Activated gamma-delta T cell (primary cell): Measurements from ENCODE around the gene MTREX.

Experiments used
- DNase-seq: peaks from one replicate; lab custom pipeline; 2025; lab: John Stamatoyannopoulos, UW

The MTREX gene

DNA sequence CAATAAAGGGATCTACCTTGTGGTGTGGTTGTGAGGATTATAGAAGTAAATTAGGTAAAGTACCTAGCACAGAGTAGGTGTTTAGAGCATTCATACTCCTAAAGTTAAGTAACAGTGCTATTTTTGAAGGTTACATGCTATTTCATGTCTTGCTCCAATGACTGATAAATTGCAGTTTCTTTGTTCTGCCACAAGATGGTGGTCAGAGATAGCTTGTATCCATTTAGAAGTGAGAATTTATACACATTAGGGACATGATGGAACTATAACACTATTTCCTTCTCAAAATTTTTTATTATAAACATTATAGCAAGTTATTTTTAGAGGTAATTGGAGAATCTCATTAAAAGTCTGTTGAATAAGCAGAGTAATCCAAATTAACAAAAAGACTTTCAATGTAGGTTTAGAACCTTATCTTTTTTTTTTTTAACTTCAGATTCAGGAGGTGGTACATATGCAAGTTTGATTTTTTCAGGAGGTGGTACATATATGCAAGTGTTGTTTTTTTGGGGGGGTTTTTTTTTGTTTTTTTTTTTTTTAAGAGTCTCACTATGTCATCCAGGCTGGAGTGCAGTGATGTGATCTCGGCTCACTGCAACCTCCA is 17.1 kb downstream of the MTREX start:
- no peak for DNase-seq

DNA sequence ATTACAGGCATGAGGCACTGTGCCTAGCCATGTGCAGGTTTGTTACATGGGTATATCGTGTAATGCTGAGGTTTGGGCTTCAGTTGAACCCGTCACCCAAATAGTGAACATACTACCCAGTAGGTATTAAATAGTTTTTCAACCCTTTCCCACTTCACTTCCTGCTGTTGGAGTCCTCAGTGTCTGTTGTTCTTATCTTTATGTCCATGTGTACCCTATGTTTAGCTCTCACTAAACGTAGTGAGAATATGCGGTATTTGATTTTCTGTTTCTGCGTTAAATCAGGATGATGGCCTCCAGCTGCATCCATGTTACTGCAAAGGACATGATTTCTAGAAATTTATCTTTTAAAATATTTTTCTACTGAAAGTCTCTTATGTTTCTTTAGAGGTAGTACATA is 17.8 kb downstream of the MTREX start:
- DNase-seq: no peak

DNA sequence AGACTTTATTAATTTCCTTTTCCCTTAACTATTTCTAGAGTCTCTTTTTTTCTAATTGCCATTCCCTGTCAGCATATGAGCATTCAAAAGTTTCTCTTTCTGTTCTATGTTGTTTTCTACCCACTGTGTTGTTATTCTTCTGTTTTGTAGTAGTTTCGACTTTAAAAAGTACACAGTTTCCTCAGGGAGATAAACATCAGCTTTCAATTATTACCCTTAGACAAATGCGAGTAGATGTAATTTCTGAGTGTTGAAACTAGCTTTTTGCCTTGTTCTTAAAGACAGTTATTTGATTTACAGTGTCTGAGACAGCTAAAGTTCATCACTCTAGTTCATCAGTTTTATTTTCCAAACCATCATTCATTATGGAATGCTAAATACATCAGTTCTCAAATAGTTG is 19.5 kb downstream of the MTREX start:
- no peak for DNase-seq

DNA sequence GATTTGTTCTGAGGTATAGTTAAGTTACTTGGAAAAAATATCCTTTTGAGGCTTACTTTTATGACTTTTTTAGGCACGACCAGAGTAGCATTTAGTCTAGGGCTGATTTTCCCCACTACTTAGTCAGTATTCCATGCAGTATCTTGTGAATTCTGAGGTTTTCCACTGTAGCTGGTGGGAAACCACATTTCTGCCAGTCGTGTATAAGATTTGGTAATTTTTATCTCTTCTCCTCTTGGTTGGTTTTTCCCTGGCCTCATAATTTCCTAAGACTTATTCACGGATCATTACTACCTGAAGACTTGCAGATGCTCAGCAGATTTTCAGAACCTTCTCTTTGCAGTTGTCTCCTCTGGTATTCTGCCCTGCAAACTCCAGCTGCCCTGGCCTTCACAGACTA is 23.5 kb downstream of the MTREX start:
- DNase-seq: no peak

DNA sequence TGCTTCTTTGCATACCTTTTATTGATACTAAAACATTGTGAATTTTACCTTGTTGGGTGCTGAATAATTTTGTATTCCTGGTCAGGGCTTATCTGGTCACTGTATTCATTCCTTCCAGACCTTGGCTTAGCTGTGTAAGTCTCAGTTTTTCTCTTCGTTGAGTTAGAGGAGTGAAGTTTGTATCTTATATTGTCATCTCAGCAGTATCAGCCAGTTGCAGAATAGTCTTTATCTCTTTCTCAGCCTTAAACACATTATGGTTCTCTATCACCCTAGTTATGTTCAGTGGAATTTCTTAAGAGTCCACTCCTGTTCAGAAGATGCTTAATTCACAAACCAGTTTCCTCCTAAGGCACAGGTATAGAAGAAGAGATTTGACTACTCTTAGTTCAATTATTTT is 25.2 kb downstream of the MTREX start:
- no peak for DNase-seq

DNA sequence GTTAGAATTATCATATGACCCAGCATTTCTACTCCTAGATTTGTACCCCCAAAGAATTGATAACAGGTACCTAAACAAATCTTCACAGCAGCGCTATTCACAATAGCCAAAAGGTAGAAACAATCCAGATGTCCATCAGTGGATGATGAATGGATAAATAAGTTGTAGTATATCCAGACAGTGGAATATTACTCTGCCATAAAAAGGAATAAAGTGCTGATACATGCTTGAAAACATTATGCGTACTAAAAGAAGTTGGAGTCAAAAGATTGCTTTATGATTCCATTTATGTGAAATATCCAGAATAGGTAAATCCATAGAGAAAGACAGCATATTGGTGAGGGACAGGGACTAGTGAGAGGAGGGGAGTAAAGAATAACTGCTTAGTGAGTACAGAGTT is 26.0 kb downstream of the MTREX start:
- no peak for DNase-seq

DNA sequence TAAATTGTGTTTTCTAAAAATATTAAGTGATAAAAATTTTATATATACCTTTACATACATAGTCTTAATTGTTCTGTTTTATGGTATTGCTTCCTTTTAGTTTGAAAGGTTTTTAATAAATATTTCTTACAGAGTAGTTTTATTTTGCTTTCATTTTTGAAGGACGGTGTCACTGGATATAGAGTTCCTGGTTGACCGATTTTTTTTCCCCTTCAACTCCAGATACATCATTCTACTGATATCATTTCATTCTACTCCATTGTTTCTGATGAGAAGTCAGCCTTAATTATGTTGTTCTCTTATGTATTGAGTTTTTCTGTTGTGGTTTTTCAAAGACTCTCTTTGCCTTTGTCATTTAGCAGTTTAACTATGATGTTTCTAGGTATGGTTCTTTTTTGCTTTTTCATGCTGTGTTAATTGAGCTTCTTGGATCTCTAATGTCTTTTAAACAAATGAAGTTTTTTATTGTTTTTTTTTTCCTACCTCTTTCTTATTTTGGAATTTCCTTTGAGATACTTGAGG is 30.4 kb downstream of the MTREX start:
- no peak for DNase-seq

DNA sequence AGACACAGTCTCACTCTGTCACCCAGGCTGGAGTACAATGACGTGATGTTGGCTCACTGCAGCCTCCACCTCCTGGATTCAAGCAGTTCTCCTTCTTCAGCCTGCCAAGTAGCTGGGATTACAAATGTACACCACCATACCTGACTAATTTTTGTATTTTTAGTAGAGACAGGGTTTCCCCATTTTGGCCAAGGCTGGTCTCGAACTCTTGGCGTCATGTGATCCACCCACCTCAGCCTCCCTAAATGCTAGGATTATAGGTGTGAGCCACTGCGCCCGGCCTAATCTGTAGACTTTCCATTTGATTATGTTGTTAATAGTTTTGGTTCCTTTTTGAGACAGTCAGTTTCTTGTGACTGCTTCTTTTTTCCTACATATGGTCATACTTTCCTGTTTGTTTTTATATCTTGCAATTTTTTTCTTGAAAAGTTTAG is 31.0 kb downstream of the MTREX start:
- DNase-seq: no peak

DNA sequence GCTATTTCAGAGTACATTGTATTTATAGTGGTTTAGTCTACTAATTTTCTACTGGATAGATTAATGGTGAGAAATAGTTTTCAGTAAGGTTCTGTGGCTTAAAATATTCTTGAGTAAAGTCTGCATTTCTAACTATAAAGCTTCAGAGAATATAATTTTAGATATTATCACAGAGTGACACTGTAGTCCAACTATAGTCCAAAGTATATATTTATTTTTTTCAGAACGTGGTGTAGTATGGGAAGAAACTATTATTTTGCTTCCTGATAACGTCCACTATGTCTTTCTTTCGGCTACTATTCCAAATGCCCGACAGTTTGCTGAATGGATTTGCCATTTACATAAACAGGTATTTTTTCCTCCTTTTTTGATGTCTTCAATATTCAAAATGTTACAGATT is 35.3 kb downstream of the MTREX start:
- no peak for DNase-seq

DNA sequence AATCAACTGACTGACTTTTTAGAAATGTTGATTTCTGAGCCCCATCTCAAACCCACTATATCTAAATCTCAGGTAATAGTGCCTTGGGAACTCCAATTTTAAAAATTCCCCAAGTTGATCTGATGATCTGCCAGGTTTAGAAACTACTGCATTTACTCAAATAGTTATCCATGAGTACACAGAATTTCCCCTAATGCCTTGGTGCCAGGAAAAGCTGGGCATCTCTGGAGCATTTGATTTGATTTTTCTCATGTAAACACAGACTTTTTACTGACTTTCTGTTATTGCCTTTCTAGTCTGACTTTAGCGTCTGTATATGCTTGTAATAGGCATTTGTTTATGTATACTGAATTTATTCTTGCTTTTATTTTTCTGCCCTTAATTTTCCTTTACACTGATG is 35.8 kb downstream of the MTREX start:
- DNase-seq: no peak

DNA sequence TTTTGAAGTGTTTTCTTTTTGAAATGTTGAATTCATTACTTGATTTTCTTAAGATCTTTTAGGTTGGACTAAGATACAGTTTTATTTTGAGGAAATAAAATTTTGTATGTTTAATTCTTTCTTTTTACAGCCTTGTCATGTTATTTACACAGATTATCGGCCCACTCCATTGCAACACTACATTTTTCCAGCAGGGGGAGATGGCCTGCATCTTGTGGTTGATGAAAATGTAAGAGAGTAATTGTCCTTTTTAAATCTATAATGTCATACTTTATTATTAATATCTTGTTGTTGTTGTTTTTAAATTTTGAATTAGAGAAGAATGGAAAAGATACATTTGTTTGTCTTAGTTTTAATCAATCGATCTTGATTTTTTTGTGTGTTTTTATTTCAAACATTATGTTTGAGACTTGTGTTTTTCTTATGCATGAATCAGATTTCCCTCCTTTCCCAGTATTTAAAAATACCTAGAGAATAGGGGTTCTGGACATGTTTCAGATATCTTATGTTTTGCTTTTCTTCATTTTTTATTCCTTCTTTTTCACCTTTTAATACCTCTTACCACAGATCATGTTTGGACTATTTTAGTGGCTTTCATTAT is 36.7 kb downstream of the MTREX start:
- no peak for DNase-seq

DNA sequence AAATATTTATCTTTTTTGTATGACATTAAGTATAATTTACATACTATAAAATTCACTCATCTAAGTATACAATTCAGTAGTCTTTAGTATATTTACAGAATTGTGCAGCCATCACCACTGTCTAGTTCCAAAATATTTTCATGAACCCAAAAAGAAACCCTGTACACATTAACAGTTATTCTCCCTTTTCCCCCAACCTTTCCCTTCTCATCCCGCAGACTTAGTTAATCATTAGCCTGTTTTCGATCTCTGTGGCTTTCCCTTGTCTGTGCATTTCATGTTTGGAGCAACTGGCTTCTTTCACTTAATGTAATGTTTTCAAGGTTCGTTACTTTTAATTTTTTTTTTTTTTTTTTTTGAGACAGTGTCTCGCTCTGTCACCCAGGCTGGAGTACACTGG is 37.5 kb downstream of the MTREX start:
- no peak for DNase-seq

DNA sequence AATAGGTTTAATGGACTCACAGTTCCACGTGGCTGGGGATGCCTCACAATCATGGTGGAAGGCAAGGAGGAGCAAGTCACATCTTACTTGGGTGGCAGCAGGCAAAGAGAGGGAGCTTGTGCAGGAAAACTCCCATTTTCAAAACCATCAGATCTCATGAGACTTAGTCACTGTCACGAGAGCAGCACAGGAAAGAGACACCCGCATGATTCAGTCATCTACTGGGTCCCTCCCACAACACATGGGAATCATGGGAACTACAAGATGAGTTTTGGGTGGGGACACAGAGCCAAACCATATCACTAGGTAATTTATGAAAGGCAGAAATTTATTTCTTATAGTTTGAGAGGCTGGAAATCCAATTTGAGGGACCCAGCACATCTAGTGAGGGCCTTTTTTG is 40.0 kb downstream of the MTREX start:
- no peak for DNase-seq

DNA sequence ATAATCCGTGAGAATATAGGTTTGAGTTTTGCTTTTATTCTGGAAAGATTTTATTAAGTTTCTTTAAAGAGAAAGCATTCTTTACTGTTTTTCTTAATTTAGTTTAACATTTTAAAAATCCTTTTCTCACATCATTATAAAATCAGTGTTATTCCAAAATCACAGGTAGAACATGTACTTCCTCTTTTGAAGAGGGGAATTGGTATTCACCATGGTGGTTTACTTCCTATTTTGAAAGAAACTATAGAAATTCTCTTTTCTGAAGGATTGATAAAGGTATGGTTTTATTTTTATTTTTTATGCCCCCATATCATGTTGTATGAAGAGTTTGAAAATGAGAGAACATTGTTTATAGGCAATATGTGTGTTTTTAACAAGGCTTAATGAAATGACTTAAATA is 43.0 kb downstream of the MTREX start:
- DNase-seq: no peak

DNA sequence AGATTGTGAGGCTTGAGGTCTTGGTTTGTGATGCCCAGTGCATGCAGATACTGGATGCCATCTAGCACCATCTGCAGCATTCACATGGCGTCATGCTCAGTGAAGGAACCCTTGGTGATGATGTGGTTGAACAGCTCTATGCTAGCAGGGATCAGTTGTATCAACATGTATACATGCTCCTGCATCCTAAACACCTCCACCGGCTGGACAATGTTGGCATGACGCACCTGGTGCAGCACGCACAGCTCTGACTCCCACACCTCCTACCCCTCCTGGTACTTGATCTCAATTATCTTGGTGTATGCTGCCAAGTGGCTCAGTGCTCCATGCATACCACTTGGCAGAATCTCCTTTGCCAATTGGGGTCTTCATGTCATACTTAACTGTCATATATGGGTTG is 49.1 kb downstream of the MTREX start:
- DNase-seq: no peak

DNA sequence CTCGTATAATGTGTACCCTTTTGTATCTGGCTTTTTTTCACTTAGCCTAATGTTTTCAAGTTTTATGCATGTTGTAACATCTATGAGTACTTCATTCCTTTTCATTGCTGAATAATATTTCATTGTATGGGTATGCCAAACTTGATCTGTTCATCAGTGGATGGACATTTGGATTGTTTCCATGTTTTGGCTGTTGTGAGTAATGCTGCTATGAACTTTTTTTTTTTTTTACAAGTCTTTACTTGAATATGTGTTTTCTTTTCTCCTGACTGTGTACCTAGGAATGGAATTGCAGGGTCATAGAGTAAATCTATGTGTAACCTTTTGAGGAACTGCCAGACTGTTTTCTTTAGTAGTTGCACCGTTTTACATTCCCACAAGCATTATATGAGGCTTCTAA is 52.4 kb downstream of the MTREX start:
- DNase-seq: no peak

DNA sequence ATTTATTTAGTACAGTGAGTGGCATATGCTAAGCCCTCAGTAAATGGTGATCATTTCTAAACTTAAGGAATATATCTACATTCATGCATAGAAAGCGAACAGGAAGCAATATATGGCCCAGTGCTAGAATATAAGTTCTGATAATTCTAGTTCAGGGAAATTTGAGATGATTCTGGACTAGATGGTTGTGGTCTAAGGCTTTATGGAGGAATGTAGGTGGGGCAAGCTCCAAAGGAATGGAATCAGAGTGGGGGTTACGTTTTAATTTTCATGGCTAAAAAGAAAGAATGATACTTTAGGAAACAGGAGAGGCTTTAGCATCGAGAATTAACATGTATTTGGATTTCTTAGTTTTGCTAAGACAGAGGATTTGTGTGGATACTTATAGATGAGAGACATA is 56.1 kb downstream of the MTREX start:
- DNase-seq: no peak

DNA sequence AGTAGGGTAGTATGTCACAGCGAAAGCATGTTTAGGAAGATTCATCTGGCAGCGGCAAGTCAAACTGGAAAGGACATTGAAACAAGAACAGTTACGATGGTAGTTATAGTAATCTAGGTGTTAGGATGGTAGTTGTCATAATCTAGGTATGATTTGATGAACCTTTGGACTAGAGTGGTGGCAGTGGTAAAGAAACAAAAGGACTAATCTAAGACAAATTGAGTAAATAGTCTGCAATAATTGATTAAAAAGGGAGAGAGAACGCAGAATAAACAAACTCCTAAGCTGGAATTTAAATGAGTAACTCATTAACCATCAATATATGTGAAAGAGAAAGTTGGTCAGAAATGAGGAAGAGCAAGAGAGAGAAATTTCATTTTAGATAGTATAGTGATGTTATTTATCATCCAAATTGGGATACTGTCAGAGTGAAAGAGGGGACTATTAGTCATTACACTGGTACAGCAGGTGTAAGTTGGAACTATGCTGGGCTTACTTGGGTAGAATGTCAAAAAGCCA is 56.8 kb downstream of the MTREX start:
- DNase-seq: no peak

DNA sequence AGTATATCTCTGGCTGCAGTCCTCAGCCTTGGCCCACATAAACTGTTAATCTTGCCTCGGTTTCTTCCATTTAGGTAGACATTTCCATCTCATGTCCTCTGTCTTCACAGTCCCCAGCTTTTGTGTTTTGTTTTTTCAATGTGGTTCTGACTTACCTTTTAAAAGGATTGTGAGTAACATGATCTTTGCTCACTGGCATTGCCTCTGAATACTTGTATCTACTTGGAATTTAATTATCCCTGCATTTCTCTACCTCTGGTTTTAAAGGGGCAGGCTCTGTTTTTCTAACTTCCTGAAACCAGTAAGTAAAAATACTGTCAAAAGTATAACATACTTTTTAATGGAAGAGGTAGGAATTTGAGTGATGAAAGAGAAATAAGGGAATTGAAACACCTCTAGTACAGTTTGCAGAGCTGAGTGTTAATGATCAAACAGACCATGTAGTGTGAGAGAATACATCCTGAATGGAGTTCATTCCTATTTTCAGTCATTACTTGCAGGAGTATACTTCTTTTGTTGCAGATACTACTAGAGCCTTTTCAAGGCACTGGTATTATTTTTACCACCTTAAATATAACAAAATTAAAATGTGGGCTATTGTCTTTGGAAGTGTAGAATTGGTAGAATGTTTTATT is 62.6 kb downstream of the MTREX start:
- DNase-seq: no peak

DNA sequence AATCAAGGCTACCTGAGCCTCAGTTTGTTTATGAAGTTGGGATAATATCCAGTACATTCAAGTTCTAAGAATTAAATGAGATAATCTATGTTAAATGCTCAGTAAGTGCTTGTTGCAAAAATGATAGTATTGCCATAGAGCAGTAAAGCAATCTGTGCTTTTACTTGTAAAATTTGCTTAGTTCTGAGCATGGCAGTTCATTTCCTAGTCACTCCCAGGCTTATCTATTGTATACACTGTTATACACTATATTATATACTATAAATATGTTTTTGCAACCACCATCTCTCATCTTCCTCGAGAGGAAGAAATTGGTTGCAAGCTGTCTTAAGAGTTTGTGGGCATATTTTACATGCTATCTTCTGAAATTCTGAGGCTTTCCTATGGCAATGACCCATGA is 63.4 kb downstream of the MTREX start:
- DNase-seq: no peak

DNA sequence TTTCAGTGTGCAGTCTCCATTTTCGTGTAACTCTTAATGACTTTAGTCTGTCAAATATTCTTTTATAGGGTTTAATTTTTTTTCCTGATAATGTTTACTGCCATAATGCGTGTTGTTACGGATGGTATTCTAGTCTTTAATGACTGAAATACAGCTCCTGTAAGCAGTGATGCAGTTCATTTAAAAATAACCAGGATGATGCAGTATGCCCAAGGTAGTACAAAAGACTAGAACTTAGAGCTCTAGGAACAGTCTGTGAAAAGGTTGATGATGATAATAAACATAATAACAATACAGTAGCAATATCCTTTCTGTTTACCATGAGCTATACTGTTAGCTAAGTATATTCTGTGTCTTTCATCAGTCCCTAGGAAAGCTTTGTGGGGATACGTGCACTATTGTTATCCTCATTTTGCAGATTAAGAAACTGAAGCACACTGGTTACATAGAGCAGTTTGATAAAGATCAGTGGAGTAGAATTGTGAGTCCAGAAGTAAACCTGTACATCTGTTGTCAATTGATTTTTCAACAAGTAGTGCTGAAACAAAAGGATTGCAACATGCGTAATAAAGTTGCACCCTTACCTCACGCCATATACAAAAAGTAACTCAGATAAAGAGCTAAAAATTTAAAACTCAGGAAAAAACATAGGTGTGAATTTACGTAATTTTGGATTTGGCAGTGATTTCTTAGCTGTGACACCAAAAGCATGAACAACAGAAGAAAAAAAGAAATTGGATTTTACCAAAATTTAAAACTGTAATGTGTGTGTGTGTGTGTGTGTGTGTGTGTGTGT is 64.5 kb downstream of the MTREX start:
- no peak for DNase-seq

DNA sequence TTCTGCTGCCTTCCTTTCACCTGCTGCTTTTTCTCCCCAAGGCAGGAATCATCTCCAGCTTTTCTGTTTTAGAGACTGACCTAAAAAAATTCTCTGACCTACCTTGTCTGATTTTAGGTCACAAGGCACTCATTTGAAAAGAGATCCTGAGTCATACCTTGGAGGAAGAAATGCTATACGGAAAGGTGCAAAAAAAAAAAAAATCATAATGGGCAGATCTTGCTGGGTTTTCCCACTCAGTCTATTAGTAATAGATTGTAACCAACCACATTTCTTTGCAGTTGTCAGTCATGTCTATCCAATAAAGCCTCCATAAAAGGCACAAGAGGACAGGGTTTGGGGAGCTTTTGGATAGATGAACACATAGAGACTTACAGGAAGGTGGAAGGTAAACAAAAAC is 70.0 kb downstream of the MTREX start:
- no peak for DNase-seq

DNA sequence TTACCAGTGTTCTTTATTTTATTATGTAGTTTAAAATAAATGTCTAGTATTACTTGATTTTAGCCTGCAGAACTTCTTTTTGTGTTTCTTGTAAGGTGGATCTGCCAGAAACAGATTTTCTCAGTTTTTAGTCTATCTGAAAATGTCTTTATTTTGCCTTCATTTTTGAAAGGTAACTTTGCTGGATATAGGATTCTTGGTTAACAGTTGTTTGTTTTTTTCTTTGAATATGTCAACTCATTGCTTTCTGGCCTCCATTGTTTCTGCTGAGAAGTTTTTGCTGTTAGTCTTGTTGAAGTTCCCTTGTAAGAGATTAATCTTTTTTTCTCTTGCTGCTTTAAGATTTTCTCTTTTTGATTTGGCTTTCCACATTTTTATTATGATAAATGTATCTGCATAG is 75.5 kb downstream of the MTREX start:
- no peak for DNase-seq
